C4-2B (cell line): ENCODE data around the gene ZNF609.

Experiments
- H3K27ac ChIP-seq: fragments of 450-650 bp; 2 replicates; pipeline ENCODE4 v1.5.1; 2017
- ZFX ChIP-seq: fragments of 450-650 bp; IDR thresholded peaks from 2 replicates; pipeline ENCODE4 v1.6.1; 2017
- TF ChIP-seq, protein P1 (sequence below): fragments of 450-650 bp; conservative IDR thresholded peaks from 2 replicates; pipeline ENCODE4 v1.5.1; 2017; ENCODE audit warnings: mild to moderate bottlenecking

ZNF609 gene

DNA sequence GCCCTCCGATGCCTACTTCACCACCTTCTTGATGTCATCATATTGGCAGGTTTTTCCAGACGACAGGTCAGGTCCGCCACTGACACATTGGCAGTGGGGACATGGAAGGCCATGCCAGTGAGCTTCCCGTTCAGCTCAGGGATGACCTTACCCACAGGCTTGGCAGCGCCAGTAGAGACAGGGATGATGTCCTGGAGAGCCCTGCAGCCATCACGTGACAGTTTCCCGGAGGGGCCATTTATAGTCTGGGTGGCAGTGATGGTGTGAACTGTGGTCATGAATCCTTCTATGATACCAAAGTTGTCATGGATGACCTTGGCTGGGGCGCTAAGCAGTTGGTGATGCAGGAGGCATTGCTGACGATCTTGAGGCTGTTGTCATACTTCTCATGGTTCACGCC, 68.5 kb downstream of the ZNF609 start:
- H3K27ac ChIP-seq: no peak overlapping the region
- no peak for TF ChIP-seq ZFX
- TF ChIP-seq, protein P1, sequence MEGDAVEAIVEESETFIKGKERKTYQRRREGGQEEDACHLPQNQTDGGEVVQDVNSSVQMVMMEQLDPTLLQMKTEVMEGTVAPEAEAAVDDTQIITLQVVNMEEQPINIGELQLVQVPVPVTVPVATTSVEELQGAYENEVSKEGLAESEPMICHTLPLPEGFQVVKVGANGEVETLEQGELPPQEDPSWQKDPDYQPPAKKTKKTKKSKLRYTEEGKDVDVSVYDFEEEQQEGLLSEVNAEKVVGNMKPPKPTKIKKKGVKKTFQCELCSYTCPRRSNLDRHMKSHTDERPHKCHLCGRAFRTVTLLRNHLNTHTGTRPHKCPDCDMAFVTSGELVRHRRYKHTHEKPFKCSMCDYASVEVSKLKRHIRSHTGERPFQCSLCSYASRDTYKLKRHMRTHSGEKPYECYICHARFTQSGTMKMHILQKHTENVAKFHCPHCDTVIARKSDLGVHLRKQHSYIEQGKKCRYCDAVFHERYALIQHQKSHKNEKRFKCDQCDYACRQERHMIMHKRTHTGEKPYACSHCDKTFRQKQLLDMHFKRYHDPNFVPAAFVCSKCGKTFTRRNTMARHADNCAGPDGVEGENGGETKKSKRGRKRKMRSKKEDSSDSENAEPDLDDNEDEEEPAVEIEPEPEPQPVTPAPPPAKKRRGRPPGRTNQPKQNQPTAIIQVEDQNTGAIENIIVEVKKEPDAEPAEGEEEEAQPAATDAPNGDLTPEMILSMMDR: no peak

DNA sequence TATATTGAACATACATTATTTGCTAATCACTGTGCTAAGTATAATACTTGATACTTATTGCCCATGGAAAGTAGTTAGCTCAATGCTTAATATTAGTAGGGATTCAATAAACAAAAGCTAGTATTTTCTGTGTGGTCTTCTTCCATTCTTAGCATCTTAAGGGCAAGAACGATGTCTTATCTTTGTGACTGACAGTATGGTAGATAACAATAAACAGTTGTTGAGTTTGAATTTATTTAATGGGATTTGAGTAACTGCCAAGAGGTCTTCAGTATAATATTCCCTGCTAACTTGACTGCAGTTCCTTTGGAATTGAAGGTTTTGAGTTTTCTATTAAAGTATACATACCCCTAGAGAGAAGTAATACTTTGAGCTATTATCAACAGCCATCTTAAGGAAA, 70.1 kb downstream of the ZNF609 start:
- no peak overlapping the region for H3K27ac ChIP-seq
- TF ChIP-seq, protein P1: no peak
- TF ChIP-seq ZFX: no peak

DNA sequence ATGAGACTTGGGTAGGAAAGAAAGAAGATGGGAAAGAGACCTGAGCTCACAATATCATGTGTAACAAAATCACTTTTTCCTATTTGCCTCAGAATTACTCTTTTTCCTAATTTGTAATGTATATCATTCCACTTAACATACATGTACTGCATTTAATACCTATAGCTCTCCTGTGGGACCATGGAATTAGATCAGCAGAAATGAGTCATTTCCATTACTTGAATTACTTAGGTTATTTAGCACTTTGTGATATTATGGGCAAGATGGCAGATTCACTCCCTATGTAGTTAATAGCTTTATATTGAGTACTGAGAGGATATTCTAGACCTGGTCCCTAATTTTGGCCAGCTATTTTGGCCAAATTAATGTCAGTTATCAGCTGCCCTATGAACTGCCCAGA, 70.5 kb downstream of the ZNF609 start:
- H3K27ac ChIP-seq: no peak overlapping the region
- TF ChIP-seq, protein P1: no peak
- no peak for TF ChIP-seq ZFX

DNA sequence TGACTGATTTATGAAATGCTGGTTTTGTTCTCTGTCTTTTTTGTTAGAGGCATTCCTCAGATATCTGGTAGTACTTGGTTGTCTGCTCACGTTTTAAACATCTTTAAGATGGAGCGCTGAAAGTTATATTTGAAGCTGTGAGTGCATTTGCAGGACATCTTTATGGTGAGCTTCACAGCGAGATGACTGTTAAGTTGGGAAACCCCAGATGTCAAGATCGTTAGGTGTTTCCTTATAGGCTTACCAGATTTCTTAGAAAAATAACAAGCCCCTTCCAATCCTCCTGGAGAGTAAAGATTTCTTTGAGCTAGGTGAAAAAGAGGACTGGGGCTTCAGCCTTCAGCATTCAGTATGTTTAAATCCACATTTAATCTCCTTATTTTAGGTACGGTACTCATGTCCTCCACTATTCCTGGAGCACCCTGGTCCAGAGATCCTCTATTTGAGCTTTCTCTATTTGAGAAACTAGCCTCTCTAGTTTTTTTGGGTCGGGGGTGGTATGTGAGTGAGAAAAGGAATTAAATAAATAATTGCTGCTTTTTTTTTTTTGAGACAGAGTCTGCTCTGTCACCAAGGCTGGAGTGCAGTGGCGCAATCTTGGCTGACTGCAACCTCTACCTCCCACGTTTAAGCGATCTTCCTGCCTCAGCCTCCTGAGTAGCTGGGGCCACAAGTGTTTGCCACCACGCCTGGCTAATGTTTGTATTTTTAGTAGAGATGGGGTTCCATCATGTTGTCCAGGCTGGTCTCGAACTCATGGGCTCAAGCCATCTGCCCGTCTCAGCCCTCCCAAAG, 72.3 kb downstream of the ZNF609 start:
- H3K27ac ChIP-seq: no peak overlapping the region
- TF ChIP-seq ZFX: no peak
- TF ChIP-seq, protein P1: no peak

DNA sequence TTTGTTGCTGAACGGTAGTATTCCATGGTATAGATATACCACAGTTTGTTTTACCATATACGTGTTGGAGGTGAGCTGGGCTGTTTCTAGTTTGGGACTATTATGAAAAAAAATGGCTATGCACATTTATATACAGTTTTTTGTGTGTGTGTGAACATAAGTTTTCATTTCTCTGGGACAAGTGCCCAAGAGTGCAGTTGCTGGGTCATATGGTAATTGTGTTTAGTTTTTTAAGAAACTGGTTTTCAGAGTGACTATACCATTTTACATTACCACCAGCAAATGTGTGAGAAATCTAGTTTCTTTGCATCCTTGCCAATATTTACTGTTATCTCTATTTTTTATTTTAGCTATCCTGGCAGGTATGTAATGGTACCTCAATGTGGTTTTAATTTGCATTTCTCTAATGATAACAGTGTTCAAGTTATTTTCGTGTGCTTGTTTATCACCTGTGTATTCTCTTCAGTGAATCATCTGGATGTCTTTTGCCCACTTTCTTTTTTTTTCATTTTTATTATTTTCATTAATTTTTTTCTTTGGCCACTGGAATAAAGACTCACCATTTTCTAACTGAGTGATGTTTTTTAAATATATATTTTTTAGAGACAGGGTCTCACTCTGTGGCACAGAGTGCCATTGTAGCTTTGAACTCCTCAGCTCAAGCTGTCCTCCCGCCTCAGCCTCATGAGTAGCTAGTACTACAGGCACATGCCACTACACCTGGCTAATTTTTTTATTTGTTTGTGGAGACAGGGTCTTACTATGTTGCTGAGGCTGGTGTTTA, 75.3 kb downstream of the ZNF609 start:
- TF ChIP-seq, protein P1: no peak
- TF ChIP-seq ZFX: no peak
- H3K27ac ChIP-seq: no peak overlapping the region

DNA sequence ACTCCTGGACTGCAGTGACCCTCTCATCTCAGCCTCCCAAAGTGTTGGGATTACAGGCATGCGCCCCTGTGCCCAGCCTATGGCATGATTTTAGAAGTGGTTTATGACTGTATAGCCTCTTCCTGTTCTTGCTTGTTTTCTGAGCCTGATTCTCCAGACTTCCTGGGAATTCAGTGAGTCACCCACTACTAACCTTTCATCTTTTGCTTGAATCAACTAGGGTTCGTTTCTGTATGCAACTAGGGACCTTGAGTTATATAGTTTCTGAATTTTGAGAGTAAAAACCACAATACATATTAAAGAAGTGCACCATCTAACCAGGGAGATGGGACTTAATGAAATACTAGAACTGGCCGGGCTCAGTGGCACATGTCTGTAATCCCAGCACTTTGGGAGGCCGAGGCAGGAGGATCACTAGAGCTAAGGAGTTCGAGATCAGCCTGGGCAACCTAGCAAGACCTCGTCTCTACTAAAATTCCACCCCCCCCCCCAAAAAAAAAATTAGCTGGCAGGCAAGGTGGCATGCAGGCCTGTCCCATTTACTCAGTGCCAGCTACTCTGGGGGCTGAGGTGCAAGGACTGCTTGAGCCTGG, 76.0 kb downstream of the ZNF609 start:
- TF ChIP-seq ZFX: no peak
- TF ChIP-seq, protein P1: no peak
- no peak overlapping the region for H3K27ac ChIP-seq

DNA sequence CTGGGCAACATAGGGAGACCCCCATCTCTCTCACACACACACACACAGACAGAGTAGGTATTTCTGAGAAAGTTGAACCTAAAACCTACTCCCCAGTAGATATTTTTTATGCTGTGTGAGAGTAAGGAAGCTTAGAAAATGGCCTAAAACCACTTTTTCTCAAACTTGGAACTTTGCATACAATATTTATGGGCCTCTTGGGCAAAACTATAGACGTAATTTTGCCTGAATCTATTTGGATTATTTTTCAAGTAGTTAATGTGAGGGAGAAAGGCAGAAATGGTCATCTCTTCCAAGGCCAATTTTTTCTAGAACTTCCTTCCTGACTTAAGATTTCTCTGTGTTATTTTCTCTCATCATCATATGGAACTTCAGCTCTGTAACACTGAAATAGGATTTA, 81.7 kb downstream of the ZNF609 start:
- no peak overlapping the region for H3K27ac ChIP-seq
- TF ChIP-seq, protein P1: no peak
- no peak for TF ChIP-seq ZFX
